HG02885 (cell line): Measurements from ENCODE around the gene PTPRD.

Experiments used
- ATAC-seq: cut with Tn5 transposase; IDR thresholded peaks from one replicate; pipeline ENCODE4 v1.9.1; 2021; ENCODE audit warnings: mild to moderate bottlenecking; ENCODE audit not compliant: unreplicated experiment, poor library complexity

Gene PTPRD

GRCh38 chr9:9799287-9799686 is 813.5 kb downstream of the PTPRD start:
- no peak for ATAC-seq

DNA sequence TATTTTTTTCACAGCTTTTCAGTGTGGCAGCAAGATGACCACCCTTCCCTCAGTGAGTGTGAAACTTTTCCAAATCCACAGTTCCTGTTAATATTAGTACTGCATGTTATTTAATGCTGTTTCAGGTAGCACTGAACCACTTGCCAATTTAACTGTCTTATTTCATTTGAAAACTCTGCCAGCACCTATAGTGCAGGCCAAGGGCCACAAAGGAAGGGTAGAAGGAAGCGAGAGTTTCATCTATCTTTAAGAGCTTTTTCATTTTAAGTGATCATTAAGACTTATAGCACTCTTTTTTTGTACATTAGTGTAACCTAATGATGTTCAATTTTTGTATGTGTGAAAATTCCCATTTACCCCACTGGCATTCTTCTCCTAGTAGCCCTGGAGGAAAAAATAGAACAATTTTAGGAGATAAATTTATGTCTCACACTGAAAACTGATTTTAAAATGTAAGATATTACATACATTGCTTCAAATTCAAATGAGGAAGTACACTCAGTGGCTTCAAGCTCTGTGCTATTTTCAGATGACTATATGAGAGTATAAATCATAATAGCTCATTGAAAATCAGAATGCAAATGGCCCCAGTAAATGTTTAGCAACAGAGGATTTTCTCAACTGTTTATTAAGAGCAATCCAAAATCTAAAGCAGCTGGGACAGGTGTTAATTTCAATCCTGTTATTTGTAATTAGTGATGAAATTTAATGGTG is 820.5 kb downstream of the PTPRD start:
- peak; percentile 47 for ATAC-seq

DNA sequence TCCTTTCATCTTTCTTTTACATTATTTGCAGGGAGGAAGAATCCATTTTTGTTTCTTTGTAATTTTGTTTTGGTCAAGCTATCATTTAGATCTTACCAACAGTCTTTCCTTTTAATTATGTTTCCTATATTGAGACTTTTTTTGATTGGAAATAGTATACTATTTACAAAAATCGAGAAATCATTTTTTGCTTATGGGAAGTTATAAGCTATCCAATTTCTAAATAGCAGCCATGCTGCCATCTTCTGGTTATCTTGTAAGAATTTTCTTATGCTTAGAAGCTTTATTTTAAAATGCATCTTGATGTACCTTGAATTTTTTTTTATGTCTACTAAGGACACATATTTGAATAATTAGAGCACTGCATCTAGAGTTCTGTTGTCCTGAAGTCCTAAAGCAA is 821.2 kb downstream of the PTPRD start:
- ATAC-seq, result no peak

DNA sequence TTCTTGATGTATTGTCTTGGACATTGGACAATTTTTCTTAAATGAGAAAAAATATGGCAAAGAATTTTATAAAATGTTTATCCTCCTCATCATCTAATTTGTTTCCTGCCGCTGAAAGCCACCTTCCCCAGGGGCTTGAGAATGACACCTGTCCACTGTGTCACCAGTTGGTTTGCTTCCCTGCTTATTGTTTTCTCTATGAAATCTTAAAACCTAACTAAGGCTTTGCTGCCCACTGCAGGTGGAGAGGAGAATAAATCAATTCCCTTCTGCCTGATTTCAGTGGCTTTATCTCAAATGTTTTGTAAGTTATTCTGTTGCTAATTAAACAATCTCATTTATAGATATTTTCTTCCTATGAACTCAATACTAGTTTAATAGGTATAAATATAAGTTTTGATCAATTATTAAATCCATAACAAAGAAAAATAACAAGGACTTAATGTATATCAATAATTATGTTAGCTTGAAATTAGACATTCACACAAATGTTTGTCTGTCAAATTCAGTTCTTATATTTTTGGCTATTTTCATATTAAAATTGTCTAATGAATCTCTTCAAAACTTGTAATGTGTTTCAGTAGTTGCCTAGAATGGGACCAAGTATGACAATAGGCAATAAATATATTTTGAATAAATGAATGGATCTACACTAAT is 822.5 kb downstream of the PTPRD start:
- peak; percentile 77 for ATAC-seq

GRCh38 chr9:9783711-9784110 is 829.1 kb downstream of the PTPRD start:
- no peak for ATAC-seq

GRCh38 chr9:9783211-9783610 is 829.6 kb downstream of the PTPRD start:
- ATAC-seq, result no peak

DNA sequence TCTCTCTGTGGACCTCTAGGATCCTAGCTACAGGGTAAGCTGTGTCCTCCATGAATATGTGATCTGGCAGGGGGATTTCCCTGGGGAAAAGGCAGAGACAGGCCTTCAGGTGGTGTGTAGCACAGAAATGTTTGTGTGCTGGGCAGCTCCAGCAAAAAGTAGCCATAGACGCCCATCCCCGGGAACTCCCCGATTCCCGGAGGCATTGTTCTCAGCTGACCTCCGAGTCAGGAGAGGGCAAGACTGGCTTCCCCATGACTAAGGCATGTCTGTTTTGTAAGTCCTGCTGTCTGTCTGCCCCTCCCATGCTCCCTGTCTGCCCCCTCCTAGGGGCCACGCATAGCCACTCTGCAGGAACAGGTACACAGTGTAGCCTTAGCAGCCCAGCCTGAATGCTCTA is 834.5 kb downstream of the PTPRD start:
- no peak for ATAC-seq

DNA sequence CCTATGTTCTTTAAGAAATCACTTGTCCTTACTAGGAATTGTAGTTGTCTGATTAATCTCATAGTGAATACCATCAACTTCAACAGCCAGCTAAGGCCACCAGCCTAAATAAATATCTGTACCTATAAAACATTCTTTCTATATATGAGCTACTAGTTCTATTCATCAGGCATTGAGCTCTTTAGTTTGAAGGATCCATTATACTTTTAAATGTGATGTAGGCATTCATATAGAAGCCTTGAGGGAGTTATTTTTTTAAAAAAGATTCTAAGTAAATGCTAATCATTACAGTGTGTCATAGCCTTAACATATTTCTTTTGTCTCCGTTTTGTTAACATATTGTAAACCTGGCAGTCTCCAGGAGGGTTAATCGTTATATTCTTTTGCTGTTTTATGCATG is 838.3 kb downstream of the PTPRD start:
- no peak for ATAC-seq

- no peak for ATAC-seq
These were observed 841.5 kb downstream of the PTPRD start for GRCh38 chr9:9771314-9771713.

DNA sequence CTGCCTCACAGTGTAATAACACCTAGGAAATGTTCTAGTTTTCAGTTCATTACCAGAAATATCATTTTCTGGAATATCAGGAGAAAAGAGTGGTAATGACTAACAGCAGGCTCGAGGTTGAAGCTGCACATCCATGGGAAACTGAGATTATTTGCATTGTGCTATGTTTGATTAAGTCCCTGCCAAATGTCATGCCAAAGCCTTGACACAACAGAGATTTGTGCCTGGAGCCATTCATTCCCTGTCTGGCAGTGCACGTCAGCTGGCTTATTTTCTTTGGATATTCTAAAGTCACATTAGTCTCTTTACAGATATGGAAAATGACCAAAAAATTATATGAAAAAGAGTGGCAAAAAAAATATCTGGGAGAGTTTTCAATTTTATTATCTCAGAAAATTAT is 848.0 kb downstream of the PTPRD start:
- ATAC-seq, result no peak

GRCh38 chr9:9754186-9754585 is 858.6 kb downstream of the PTPRD start:
- ATAC-seq, result no peak

- no peak for ATAC-seq
These were observed 859.5 kb downstream of the PTPRD start for GRCh38 chr9:9753266-9753665.

DNA sequence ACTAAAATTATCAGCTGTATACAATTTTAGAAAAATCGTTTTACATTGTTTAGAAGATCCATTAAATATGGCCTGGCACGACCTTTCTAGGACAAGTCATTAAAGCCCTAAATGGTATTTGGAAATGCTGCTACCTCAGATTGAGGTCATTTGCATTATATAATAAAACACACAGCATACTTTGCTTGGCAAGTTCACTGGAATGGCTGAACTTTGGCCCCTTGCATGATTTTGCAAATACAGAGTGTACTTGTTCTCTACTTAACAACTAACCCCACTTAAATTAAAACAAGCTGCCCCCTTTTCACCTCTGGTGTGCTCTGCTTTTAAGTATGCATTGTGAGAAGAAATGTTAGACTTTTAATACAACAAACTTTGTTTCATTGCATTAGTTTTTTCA is 860.1 kb downstream of the PTPRD start:
- no peak for ATAC-seq

DNA sequence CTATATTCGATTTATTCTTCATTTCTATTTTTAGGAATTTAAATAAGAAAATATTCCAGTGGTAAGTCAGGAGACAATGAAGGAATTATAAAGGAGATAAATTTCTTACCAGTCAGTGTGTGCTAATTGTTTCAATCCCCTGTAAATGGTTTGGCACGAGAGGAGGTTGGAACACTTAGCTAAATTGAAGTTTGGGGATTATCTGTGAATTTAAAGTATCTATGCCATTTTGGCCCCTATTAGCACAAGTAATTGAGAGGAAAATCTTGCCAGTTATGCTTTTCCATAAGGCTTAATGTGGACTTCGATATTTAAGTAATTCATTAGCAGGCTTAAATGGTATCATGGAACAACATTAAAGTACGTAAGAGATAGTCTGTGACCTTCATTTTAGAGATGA is 860.8 kb downstream of the PTPRD start:
- ATAC-seq, result no peak

DNA sequence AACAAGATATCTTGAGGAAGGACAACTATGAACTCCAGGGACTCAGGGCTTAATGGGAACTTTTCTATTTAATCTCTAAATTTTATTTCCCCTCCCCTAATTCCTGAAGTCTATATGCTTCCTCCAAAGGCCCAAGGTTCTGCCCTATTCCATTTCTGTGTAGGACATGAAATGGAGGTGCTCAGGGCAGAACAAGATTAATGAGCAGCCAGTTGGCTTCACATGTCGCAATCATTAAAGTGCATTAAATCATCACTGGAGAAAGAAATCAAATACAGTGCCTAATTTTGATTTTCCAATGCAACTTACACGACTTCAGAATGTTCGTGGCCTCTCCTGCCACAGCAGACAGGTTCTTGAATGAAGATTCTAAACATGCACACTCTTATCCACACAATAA is 862.1 kb downstream of the PTPRD start:
- ATAC-seq, result no peak

- ATAC-seq, result no peak
These were observed 863.2 kb downstream of the PTPRD start for GRCh38 chr9:9749591-9749990.

DNA sequence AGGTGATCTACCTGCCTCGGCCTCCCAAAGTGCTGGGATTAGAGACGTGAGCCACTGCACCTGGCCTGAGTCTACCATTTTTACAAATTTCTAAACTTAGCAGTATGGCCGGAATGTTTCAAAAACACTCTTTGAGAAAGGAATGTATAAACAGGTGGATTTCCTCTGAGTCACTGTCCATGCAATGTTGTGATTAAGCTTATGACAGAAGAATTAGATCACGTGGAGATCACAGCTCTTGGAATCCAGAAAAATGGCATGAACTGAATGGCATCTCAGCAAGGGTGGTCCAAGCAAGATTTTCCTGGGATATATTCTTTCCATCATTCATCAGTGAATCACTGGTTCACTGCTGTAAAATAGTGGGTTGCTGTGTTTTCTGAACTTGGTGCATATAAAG is 865.0 kb downstream of the PTPRD start:
- ATAC-seq, result no peak

DNA sequence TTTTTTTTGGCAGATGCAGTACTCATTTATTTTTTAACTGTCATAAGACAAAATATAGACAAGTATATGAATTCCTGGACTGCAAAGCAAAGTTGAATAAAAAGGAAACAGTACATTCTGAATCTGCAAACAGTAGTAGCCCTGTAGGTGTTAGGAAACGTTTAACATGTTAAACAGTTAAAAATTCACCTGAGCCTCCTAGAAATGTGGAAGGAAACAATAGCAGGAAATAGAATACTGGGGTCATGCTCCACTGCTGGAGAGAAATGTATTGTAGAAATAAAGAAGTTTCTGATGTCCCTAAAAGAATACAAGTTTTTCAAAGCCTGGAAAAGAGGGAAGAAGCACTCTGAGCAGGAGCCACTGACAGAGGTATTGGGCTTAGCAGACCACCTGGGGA is 866.0 kb downstream of the PTPRD start:
- ATAC-seq, result no peak

- ATAC-seq, result no peak
These were observed 869.0 kb downstream of the PTPRD start for GRCh38 chr9:9743822-9744221.

GRCh38 chr9:9730174-9730573 is 882.6 kb downstream of the PTPRD start:
- ATAC-seq, result no peak

GRCh38 chr9:9729082-9729481 is 883.7 kb downstream of the PTPRD start:
- no peak for ATAC-seq
